ENCODE data around the gene OMA1.

Gene OMA1

DNA sequence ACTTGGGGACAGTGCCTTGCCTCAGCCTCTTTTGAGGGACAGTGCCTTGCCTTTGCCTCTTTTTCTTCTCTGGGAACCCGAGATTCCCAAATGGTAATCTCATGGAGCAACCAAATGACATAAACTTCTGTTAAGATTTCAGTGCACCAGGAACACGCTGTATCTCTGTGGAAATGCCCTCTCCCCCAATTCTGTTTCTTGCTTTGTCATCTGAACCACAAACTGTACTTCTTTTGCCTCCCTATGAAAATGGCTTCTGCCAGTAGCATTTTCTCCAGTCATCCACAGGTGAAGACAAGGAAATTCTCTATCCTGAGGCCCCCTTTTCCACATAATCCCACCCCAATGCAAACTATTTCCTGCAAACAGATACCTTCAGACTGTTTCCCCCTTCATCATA lies 66.3 kb downstream of the OMA1 start:
- Histone ChIP-seq H3K9me2 (ENCODE audit: low read depth, low read length) (no peaks in the 10 kb centered on the region), H4K20me1 (ENCODE audit: insufficient read depth, low read length) (no peaks in the 10 kb centered on the region), H3K9ac (ENCODE audit: low read length) (no peak overlapping the region), H3K27ac (ENCODE audit: low read depth, low read length, poor library complexity, severe bottlenecking) (no peak overlapping the region), H3F3A (ENCODE audit: insufficient read depth, low read length) (no peaks in the 10 kb centered on the region), H3K27me3 (ENCODE audit: insufficient read depth, low read length) (no peaks in the 10 kb centered on the region), H3K4me1 (ENCODE audit: insufficient read depth, low read length, severe bottlenecking) (no peaks in the 10 kb centered on the region), H3K4me3 (ENCODE audit: low read depth, low read length, poor library complexity, severe bottlenecking) (no peak overlapping the region), H3K36me3 (ENCODE audit: insufficient read depth, low read length) (peaks cover 48% of the 10 kb centered on the region), H3K4me2 (ENCODE audit: low read length) (no peak overlapping the region), H3K79me2 (ENCODE audit: insufficient read depth, low read length) (no peaks in the 10 kb centered on the region), H3K9me3 (ENCODE audit: low read length) (no peaks in the 10 kb centered on the region), H2AFZ (ENCODE audit: low read length) (no peak overlapping the region)
- no peak for TF ChIP-seq EZH2 (IDR thresholded peaks at IDR 0.05; ENCODE audit: borderline replicate concordance, low read length)
- TF ChIP-seq, protein P1, sequence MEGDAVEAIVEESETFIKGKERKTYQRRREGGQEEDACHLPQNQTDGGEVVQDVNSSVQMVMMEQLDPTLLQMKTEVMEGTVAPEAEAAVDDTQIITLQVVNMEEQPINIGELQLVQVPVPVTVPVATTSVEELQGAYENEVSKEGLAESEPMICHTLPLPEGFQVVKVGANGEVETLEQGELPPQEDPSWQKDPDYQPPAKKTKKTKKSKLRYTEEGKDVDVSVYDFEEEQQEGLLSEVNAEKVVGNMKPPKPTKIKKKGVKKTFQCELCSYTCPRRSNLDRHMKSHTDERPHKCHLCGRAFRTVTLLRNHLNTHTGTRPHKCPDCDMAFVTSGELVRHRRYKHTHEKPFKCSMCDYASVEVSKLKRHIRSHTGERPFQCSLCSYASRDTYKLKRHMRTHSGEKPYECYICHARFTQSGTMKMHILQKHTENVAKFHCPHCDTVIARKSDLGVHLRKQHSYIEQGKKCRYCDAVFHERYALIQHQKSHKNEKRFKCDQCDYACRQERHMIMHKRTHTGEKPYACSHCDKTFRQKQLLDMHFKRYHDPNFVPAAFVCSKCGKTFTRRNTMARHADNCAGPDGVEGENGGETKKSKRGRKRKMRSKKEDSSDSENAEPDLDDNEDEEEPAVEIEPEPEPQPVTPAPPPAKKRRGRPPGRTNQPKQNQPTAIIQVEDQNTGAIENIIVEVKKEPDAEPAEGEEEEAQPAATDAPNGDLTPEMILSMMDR (IDR thresholded peaks at IDR 0.05; ENCODE audit: low read length): no peak

DNA sequence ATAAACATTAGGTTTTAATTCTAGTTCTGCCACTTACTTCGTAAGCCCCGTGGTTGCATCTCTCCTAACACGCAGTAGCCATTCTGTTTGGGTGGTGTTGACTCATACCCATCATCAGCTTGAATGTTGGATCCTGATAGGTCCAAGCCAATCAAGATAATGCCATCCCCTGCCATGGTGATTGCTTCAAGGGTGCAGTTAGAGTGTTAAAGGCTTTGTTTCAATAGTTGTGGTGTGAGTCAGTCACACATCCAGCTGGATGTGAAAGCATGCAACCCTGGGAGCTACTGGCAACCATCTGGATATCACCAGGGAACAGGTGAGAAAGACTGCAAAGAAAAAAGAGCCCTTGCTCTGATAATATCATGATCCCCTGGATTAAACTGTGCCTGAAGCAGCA lies 69.1 kb downstream of the OMA1 start:
- no peaks in the 10 kb centered on the region for H3K79me2 ChIP-seq (ENCODE audit: insufficient read depth, low read length)
- H3K9me2 ChIP-seq (ENCODE audit: low read depth, low read length): no peaks in the 10 kb centered on the region
- H3F3A ChIP-seq (ENCODE audit: insufficient read depth, low read length): no peaks in the 10 kb centered on the region
- no peaks in the 10 kb centered on the region for H3K27me3 ChIP-seq (ENCODE audit: insufficient read depth, low read length)
- H3K27ac ChIP-seq (ENCODE audit: low read depth, low read length, poor library complexity, severe bottlenecking): no peak overlapping the region
- no peak overlapping the region for H2AFZ ChIP-seq (ENCODE audit: low read length)
- TF ChIP-seq EZH2 (IDR thresholded peaks at IDR 0.05; ENCODE audit: borderline replicate concordance, low read length): no peak
- TF ChIP-seq, protein P1 (IDR thresholded peaks at IDR 0.05; ENCODE audit: low read length): no peak
- H3K36me3 ChIP-seq (ENCODE audit: insufficient read depth, low read length): peaks cover 26% of the 10 kb centered on the region
- H3K4me3 ChIP-seq (ENCODE audit: low read depth, low read length, poor library complexity, severe bottlenecking): no peak overlapping the region
- no peak overlapping the region for H3K4me2 ChIP-seq (ENCODE audit: low read length)
- no peaks in the 10 kb centered on the region for H3K4me1 ChIP-seq (ENCODE audit: insufficient read depth, low read length, severe bottlenecking)
- no peaks in the 10 kb centered on the region for H3K9me3 ChIP-seq (ENCODE audit: low read length)
- no peaks in the 10 kb centered on the region for H4K20me1 ChIP-seq (ENCODE audit: insufficient read depth, low read length)
- no peak overlapping the region for H3K9ac ChIP-seq (ENCODE audit: low read length)

DNA sequence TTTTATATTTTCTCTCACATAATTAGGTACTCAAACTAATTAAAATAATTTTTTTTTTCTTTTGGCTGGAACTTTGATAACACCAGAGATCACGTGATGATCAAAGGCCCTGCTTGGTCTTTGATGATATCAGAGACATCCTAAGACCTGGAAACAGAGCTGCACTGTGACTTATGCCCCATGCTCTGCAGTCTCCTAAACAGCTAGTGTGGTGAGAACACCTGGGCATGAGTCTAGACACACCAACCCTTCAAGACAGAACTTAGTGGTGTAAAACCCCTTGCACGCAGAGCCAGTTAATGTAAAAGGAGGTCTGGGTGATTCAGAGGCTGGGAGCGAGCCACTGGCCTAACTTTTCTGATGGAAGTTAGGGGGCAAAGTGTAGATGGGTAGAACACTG lies 70.3 kb downstream of the OMA1 start:
- no peaks in the 10 kb centered on the region for H3K4me1 ChIP-seq (ENCODE audit: insufficient read depth, low read length, severe bottlenecking)
- H3K27ac ChIP-seq (ENCODE audit: low read depth, low read length, poor library complexity, severe bottlenecking): no peak overlapping the region
- no peak overlapping the region for H3K4me3 ChIP-seq (ENCODE audit: low read depth, low read length, poor library complexity, severe bottlenecking)
- H3F3A ChIP-seq (ENCODE audit: insufficient read depth, low read length): no peaks in the 10 kb centered on the region
- H3K79me2 ChIP-seq (ENCODE audit: insufficient read depth, low read length): no peaks in the 10 kb centered on the region
- no peak overlapping the region for H3K4me2 ChIP-seq (ENCODE audit: low read length)
- no peak overlapping the region for H3K9ac ChIP-seq (ENCODE audit: low read length)
- H2AFZ ChIP-seq (ENCODE audit: low read length): no peak overlapping the region
- H3K36me3 ChIP-seq (ENCODE audit: insufficient read depth, low read length): peaks cover 17% of the 10 kb centered on the region
- no peaks in the 10 kb centered on the region for H4K20me1 ChIP-seq (ENCODE audit: insufficient read depth, low read length)
- TF ChIP-seq EZH2 (IDR thresholded peaks at IDR 0.05; ENCODE audit: borderline replicate concordance, low read length): no peak
- TF ChIP-seq, protein P1 (IDR thresholded peaks at IDR 0.05; ENCODE audit: low read length): no peak
- H3K9me2 ChIP-seq (ENCODE audit: low read depth, low read length): no peaks in the 10 kb centered on the region
- H3K27me3 ChIP-seq (ENCODE audit: insufficient read depth, low read length): no peaks in the 10 kb centered on the region
- H3K9me3 ChIP-seq (ENCODE audit: low read length): no peaks in the 10 kb centered on the region
